Bronchial epithelial cell (primary cell): ENCODE measurements around the gene VWF. TPM values are rescaled to one million over a fixed set of nuclear protein-coding genes. Genes with fewer than 3 reads are reported as not detected.

ENCODE experiments used
- DNase-seq: peaks from one replicate; pipeline ENCODE4 v3.0.0-alpha.2; 2010; ENCODE audit warnings: low read depth
- FAIRE-seq: peaks from 2 replicates; lab custom pipeline; 2011; peaks lifted over from hg19 to GRCh38; lab: Jason Lieb, UNC
- H3K27me3 ChIP-seq: 2 replicates; pipeline ENCODE4 v1.5.1; 2011; ENCODE audit warnings: low read length; ENCODE audit not compliant: control insufficient read depth, insufficient read depth
- H3K36me3 ChIP-seq: 2 replicates; pipeline ENCODE4 v1.5.1; 2011; ENCODE audit warnings: low read length; ENCODE audit not compliant: control insufficient read depth, insufficient read depth
- H3K4me3 ChIP-seq: 2 replicates; pipeline ENCODE4 v1.5.1; 2011; ENCODE audit warnings: mild to moderate bottlenecking, low read depth, low read length, control low read depth
- total RNA-seq: library from RNA; depleted of rRNA; stranded (reverse); fragments of >200 nt; gene quantifications from 2 replicates; pipeline ENCODE4 v1.2.1, GENCODE V29; 2014
- TF ChIP-seq, protein P1 (sequence below): IDR thresholded peaks from 2 replicates; pipeline ENCODE4 v1.5.1; 2011; ENCODE audit warnings: mild to moderate bottlenecking, moderate library complexity, low read length, control low read depth, inconsistent platforms; ENCODE audit not compliant: insufficient read depth, severe bottlenecking

The VWF gene
- total RNA-seq, 1 donor from 2014 or later = 0.26 TPM

DNA sequence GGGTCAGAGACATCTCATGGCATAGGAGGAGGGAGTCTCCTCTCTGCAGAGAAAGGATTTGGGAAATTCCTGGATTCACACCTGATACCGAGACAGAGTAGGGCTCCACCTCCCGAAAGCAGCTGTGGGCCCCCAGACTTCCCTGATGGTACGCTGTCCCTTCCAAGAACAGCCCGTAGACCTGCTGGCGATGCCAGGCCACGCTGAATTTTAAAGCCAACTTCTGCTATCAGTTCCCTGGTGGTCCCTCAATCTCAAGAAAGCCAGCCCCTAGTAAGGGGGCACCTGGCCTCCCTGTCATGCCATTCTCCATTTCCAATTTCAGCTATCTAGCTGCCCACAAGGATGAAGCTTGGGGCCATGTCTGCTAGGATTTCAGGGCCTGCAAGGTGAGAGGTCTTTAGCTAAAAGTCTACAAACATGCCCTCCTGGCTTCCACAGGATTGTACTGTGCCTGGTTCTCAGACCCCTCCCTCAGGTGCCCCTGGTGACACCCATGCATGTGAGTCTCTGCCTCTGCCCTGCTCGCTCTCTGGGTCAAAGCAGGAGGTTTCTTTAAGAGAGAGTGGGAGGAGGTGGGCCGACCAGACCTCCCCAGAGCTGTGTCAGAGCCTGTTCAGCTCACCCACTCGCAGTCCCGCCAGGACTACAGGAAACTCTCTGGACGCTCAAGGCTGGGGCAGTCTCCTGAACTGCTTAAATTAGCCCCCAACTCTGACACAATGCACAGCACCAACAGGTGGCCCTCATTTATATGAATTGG, 209.9 kb downstream of the VWF start:
- Histone ChIP-seq H3K27me3 (no peaks in the 10 kb centered on the region), H3K36me3 (no peaks in the 10 kb centered on the region), H3K4me3 (no peak overlapping the region)
- DNase-seq = no peak
- no peak for FAIRE-seq
- TF ChIP-seq, protein P1, sequence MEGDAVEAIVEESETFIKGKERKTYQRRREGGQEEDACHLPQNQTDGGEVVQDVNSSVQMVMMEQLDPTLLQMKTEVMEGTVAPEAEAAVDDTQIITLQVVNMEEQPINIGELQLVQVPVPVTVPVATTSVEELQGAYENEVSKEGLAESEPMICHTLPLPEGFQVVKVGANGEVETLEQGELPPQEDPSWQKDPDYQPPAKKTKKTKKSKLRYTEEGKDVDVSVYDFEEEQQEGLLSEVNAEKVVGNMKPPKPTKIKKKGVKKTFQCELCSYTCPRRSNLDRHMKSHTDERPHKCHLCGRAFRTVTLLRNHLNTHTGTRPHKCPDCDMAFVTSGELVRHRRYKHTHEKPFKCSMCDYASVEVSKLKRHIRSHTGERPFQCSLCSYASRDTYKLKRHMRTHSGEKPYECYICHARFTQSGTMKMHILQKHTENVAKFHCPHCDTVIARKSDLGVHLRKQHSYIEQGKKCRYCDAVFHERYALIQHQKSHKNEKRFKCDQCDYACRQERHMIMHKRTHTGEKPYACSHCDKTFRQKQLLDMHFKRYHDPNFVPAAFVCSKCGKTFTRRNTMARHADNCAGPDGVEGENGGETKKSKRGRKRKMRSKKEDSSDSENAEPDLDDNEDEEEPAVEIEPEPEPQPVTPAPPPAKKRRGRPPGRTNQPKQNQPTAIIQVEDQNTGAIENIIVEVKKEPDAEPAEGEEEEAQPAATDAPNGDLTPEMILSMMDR = no peak

DNA sequence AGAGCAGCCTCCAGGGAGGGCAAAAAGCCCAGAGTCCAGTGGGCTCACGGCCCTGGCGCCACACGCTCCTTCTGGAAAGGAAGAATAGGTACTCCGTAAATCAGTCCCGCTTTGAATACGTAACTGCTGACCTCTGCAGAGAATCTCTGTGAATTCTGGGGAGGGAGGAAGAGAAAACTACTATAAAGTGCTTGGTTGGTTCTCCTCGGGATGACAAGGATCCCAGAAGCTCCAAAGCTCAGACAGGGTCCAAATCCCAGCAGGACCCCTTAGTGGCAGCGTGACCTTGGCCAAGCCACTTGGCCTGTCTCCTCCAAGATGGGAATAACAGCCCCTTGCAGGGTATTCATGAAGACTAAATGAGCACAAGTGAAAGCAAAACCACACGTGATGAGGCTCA, 211.1 kb downstream of the VWF start:
- FAIRE-seq (no peak), DNase-seq (no peak)
- H3K27me3 ChIP-seq = no peaks in the 10 kb centered on the region
- H3K4me3 ChIP-seq = no peak overlapping the region
- H3K36me3 ChIP-seq = no peaks in the 10 kb centered on the region
- TF ChIP-seq, protein P1 = no peak

DNA sequence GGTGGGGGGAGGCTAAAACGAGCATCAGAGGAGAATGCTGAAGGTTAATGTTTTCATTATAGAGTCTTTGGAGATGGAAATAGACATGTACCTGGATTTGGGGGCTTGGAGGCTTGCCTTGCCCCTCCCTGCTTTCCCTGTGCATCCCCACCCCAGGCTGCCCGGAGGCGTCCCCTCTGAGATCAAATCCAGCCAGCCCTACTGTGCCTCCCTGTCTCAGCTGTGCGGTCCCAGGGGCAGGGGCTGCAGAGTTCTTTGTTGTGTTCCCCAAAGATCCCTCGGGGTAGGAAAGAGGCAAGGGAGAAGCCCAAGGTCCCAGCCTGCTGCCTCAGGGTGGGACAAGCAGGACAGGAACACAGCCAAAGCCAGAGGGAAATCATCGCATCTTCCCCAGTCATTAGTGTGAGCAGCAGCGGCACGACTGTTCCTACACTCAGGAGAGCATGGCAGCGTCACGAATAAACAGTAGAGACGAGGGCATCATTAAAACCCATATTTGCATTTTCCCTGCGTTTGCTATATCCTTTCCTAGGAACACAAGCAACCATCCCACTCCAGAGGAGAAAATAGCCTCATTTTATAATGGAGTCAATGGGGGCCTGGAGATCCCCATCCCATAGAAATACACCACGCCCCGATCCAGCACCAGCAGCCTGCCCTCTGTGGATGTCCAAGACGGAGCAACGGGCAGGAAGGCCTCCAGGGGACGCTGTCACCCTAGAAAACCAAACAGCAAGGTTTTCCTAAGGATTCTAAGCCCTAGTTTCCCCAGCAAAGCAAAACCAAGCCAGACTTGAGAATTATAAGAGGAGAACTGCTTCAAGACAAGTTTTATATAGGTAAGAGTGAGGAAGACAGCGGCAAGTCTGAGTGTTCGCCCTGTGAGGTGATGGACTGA, 211.8 kb downstream of the VWF start:
- H3K27me3 ChIP-seq = no peaks in the 10 kb centered on the region
- no peak for DNase-seq
- no peak for FAIRE-seq
- H3K36me3 ChIP-seq = no peaks in the 10 kb centered on the region
- no peak overlapping the region for H3K4me3 ChIP-seq
- TF ChIP-seq, protein P1 = no peak

DNA sequence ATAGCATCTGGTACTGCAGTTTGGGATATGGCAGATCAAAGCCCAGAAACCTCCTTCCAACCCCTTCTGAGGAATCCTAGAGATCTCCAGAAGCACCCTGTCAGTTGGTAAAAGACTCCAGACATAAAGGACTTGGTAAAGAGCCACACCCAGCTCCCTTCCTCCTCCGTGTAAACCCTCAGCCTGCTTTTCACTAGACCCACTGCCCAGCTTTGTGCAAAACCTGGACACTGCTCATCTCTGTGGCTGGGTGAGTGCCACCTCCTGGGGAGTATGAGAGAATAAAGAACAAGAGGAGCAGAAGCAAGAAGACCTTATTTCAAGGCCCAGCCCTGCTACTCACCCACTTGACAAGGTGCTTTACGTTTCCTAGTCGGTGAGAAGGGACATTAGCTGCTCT, 212.5 kb downstream of the VWF start:
- no peak for DNase-seq
- no peaks in the 10 kb centered on the region for H3K27me3 ChIP-seq
- no peak overlapping the region for H3K4me3 ChIP-seq
- FAIRE-seq = no peak
- H3K36me3 ChIP-seq = no peaks in the 10 kb centered on the region
- TF ChIP-seq, protein P1 = no peak

DNA sequence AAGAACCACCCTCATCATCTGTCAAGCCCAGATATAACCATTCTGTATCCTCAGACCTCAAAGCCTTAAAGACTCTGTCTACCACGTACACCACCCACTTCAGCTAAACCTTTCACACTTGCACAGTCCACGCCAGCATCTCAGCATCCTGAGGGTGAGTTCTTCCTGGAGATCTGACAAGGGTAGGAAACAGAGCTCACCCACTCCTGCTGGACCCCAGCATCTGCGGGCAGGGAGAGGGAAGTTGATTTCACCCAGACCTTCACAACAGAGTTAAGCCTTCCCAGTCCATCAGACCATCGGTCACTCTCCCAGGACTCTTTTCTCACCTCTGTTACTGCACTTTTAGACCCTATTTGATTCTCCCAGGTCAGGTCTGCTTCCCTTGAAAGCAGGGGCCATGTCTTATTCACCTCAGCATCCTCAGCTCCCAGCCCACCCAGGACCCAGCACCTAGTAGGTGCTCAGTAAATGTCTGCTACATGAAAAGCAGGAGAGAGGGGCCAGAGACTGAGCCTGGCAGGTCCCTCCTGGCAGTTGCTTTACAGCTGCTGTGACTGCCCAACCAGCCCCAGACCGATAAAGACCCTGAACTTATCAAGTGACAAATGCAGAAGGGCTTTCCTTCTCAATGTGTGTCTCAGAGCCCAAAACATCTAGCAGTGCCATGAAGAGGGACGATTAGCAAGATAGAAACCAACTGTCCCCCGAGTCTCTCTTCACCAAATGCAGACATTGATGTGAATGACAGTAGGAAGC, 213.5 kb downstream of the VWF start:
- FAIRE-seq = no peak
- TF ChIP-seq, protein P1 = no peak
- H3K36me3 ChIP-seq = no peaks in the 10 kb centered on the region
- no peak for DNase-seq
- no peaks in the 10 kb centered on the region for H3K27me3 ChIP-seq
- H3K4me3 ChIP-seq = no peak overlapping the region
